Activated gamma-delta T cell treated with Interleukin-2 at 50 U/mL for 16 hours (primary cell): ENCODE measurements around the gene PTGDS.
"Not testable (repeated sequence)": the region's sequence is repeated elsewhere in the genome, so short reads cannot be mapped to it uniquely, and the experiment has no call there.

Experiments
- DNase-seq: peaks from one replicate; pipeline ENCODE4 v3.0.0-alpha.2; 2020

Gene PTGDS

DNA sequence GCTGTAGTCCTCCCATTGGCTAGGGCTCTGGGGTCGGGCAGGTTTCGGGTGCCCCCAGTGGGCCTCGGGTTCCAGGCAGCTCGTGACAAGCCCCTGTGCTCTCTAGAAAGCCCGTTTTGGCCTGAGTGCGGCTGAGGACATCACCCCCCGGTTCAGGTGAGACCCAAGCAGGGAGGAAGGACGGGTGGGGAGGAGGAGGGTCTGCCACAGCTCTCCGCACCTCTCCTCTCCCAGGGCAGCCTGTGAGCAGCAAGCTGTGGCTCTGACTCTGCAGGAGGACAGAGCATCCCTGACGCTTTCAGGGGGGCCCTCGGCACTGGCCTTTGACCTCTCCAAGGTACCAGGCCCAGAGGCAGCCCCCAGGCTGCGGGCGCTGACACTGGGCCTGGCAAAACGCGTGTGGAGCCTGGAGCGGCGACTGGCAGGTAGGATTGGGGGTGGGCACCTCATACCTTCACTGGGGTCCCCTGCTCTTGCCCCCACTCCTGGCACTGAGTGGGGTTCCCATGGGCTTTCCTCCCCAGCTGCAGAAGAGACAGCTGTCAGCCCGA lies 15.6 kb downstream of the PTGDS start:
- DNase-seq = peak; percentile 65

- no peak for DNase-seq
Observed at GRCh38 chr9:136994180-136994887, 17.0 kb downstream of the PTGDS start.

GRCh38 chr9:136994888-136995230 lies 17.6 kb downstream of the PTGDS start:
- no peak for DNase-seq

- DNase-seq = no peak
Observed at GRCh38 chr9:136995362-136995761, 18.1 kb downstream of the PTGDS start.

- DNase-seq = no peak
Observed at GRCh38 chr9:136995772-136996311, 18.5 kb downstream of the PTGDS start.

DNA sequence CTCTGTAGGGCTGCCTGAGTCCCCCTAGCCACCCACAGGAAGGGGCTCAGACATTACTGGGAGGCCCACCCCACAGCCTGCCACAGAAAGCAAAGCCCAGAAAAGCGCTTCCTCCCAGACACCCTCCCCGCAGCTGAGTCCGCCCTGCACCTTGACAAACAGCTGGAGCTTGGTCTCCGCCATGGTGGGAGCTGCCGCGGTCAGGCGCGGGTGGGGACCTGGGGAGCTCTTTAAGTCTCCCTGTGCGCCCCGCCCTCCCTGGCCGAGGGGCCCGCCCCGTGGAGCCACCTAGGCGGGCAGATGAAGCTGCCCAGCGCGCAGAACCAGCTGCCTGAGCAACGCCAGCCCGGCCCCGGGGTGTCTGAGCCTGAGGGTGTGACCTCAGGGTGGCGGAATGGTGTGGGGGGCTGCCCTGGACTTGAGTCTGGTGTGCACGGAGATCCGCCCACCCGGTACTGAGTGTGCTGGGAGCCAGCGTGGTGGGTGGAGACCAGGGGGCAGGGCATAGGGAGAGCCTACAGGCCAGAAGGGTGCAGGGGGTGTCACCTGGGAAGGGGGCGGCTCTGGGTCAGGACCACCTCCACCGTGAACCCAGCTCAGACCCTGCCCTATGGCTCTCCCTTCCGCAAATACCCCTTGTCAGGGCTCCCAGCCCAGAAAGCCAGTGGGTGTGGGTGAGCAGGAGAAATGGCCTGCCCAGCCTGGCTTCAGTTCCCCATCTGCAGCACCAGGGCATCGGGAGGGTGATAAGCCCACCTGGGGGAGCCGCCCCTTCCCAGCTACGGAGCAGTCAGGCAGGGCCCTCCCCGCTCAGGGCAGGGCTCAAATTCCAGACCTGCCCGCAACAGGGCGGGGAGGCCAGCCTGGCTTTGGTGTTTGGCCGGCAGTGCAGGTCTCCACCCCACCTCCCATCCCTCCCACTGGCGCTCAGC lies 19.3 kb downstream of the PTGDS start, which contains the start of gene CLIC3:
TSS of gene CLIC3 (minus strand) at position 208 of the 932 bp plus-strand sequence. CDS start at position 183, 25 bp downstream.
- DNase-seq = peak; percentile 74

- DNase-seq = no peak
Observed at GRCh38 chr9:136997371-136997770, 20.1 kb downstream of the PTGDS start.

DNA sequence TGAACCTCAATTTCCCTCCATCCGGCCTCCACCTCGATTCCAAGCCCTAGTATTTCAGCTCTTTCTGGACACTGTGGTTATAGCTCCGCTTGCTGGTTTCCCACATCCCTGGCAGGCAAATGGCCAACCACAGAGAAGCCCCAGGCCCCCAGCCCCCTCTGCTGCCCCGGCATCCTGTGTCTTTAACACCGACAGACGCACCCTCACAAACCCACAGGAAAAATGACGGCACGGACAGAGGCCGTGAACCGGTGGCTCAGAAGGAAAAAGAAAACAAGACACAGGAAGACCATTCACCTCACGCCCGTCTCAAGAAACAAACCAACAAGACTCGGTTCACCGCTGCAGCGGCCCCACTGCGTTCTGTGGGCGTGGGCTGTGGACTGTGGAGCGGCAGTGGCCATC lies 20.5 kb downstream of the PTGDS start:
- DNase-seq = peak; percentile 56

DNA sequence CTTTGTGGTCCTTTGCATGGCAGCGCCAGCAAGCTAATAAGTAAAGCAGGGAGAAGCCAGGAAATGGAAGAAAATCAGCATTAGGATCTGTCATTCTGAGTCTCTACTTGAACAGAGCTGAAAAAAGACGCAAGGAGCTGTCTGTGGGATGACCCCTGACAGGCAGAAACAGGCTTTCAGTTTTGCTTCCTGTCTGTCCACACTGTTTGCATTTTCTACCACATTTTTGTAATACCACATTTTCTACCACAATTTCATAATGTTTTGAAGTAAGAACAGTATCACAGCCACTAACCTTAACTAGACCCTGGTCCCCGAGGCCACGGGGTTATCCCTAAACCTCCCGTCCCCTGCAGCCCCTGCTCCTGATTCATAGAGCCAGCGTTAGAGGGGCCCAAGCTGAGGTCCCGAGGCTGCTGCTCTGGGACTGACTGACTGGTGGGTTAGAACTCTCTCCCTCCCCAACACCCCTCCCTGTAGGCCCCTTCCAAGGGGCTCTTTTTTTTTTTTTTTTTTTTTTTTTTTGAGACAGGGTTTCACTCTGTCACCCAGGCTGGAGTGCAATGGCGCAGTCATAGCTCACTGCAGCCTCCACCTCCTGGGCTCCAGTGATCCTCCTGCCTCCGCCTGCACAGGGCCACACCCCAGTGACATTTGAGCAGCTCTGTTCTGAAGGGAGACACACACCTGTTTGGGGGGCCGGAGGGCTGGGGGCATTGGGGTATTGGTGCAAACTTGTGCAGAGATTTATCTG lies 23.1 kb downstream of the PTGDS start:
- DNase-seq = no peak

DNA sequence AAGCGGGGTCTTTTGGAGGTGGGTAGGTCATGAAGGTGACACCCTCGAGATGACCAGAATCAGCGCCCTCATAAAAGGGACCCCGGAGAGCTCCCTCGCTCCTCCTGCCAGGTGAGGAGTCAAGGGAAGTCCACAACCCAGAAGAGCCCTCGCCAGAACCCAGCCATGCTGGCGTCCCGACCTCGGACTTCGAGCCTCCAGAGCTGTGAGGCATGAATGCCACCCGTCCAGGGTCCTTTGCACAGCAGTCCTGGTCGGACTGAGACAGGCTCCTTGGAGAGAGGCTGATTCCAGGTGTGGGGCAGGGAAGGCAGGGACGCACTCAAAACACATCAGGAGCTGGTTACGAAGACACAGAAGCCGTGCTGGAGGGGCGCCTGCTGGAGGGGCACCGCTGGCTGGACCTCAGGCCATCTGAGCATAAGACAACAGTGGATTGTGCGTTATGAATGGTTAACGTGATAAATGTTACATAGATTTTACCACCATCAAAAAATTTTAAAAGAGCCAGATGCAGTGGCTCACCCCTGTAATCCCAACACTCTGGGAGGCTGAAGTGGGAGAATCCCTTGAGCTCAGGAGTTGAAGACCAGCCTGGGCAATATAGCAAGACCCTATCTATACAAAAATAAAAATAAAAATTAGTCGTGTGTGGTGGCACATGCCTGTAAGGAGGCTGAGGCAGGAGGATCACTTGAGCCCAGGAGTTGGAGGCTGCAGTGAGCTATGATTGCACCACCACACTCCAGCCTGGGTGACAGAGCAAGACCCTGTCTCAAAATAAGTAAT lies 24.7 kb downstream of the PTGDS start:
- no peak for DNase-seq

- DNase-seq = no peak
Observed at GRCh38 chr9:137002646-137003041, 25.3 kb downstream of the PTGDS start.

- not testable (repeated sequence) for DNase-seq
Observed at GRCh38 chr9:137004285-137004684, 27.0 kb downstream of the PTGDS start.

DNA sequence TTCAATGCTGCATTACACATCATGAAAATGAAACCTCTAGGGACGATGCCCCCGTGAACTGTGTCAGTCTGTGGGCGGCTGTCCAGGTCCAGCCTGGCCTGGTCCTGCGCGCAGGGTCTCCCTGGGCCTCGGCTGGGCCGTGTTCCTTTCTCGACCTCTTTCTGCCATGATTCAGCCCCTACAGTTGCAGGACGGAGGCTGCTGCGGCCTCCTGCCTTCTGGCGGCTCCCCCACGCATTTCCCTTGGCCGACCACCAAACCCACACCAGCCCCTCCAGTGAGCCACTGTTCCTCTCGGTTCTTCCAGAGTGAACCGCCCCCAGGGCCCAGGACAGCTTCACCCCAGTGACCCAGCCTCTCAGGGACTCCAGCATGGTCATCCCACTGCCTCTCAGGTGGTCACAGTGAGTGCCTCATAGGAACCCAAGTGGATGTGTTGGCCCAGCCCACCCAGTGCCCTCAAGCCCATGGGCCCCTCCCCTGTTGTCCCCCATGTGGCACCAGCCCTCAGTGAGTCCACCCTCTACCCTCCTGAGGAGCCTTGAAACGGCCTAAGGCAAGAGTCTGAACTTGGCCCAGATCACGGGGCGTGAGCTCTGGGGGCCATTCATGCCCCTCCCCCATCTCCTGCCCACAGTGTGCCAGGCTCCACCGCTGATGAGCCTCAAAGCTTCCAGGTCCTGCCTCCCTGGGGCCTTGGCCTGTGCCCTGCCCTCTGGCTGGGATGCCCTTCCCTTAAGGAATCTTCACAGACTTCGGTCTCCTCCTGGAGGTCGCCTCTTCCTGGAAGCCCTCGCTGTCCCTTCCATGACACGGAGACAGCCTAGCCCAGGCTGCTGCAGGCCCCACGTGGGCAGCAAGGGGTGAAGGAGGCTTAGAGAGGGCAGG lies 29.1 kb downstream of the PTGDS start:
- no peak for DNase-seq

DNA sequence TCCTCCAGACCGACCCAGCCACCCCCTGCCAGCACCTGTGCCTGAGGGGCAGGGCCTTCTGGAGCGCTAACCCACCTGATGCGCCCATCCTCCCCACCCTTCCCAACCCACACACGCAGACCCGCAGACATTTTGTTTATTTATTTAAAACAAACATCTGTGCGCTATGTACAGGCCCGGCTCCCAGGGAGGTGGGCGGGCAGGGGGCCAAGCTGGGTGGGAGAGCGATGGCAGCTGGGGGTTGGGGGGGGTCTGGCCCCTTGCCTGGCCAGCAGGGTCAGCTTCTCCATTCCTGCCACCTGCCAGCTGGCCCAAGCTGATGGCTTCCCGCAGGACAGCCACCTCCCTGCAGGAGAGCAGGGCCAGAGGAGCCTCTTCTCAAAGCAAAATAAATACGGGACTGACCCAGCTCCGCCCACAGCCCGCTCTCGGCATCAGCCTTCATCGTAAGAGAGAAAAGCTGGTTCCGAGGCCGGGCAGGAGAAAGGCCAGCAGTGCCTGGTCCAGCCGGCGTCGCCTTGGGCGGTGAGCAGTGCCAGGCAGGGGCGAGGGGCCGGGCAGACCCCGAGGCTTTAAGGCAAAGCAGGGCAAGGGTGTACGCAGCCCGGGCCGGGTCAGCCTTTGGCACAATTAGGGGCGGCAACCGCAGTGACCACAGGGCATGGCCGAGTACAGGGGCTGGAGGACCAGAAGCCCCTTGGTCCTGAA lies 30.0 kb downstream of the PTGDS start:
- no peak for DNase-seq

- DNase-seq = no peak
Observed at GRCh38 chr9:137007816-137008270, 30.5 kb downstream of the PTGDS start.

GRCh38 chr9:137008312-137008711 lies 31.0 kb downstream of the PTGDS start:
- DNase-seq = no peak

DNA sequence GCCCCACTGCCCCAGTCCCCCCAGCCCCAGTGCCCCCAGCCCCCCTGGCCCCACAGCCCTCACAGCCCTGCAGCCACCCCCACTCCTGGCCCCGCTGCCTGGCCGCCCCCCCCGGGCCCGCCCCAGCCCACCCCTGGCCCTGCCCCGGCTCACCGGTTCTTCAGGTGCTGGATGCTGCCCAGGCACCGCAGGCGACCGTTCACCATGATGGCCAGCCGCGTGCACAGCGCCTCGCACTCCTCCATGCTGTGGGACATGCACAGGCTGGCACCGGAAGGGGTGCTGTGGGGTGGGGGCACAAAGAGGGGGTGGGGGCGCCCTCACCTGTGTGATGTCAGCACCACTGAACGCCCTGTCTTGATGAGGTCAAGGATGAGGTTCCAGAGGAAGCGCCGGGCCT lies 31.9 kb downstream of the PTGDS start:
- DNase-seq = no peak

DNA sequence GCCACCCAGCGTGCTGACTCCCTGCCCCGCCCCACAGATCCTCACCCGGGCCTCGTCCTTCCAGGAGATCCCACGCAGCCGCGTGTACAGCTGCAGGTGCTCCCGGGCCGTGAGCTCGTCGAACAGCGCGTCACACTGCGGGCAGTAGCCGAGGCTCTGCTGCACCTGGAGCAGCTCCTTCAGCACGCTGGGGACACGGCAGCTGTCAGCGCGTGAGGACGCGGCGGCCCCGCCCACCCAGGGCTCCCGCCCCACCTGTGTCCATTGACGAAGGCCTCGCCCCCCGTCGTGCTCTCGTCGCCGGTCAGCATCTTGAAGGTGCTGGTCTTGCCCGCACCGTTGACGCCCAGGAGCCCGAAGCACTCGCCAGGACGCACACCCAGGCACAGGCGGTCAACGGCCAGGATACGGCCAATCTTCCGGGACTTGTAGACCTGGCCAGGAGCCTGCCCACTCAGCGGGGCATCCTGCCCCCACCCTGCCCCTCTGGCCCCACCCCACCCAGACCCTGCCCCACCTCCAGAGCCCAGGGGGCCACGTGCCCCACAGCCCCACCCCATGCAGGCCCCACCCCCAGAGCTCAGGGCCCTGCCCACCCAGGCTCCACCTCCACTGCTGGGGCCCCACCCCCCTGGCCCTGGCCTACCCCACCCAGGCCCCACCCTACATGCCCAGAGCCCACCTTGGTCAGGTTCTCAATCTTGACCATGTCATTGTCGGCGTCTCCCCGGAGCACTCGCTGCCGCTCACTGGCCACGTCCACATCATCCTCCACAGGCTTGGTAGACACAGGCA lies 32.8 kb downstream of the PTGDS start:
- no peak for DNase-seq

- DNase-seq = no peak
Observed at GRCh38 chr9:137011156-137011555, 33.9 kb downstream of the PTGDS start.
